NCI-H128 (cell line): ENCODE measurements around the gene CXADR.

Experiments used
- DNase-seq: peaks from one replicate; lab custom pipeline; 2025; ENCODE audit not compliant: unreplicated experiment; lab: John Stamatoyannopoulos, UW

The CXADR gene

DNA sequence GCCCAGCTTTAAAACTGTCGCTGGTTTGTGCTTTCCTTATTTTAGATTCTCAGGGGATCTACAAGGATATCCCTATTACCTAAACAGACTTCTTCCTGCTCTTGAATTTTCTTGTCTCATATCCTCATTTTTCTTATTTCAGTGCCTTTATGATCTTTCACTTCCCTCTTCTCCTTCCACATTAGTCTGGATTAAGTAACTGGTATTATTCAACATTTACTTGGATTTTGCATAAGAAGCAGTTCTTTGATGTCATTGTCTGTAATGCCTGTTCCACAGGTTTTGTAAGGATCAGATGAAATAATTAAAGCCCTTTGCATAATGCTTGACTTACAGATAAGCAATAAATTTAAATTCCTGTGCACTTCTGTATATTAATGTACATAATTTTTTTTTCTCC, 26.5 kb downstream of the CXADR start:
- no peak for DNase-seq

DNA sequence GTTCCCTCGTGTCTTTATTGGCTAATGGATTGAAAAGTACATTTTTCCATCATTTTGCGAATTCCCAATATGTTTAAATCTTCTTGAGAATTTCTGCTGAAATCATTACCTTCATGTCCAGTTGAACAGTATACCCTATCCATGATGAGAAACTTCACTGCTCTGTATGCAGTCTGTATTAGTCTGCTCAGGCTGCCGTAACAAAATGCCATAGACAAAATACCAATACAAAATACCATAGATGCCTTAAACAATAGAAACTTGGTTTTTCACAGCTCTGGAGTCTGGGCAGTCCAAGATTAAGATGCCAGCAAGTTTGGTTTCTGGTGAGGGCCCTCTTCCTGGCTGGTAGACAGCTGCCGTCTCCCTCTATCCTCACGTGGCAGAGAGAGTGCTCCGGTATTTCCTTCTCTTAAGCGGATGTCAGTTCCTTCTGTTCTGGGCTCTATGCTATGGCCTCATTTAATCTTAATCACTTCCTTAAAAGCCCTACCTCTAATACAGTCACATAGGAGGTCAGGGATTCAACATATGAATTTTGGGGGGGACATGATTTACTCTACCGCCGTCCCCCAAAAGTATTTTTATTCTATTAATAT, 27.0 kb downstream of the CXADR start:
- no peak for DNase-seq

DNA sequence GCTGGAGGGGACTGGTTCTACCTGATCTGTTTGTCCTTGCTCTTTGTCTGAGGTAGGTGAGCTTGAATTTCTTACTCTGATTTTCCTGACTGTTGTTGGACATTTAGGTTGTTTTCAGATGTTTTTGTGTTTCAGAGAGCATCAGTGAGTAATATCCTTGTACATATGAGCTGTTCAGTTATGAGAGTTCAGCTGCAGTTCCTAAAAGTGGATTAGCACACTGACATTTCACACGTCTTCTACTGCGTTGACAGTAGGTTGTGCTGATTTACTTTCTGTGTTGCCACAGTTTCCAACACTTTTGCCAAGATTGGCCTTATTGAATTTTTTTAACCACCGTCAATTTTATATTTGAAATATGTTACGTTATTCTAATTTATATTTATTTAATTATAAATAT, 27.7 kb downstream of the CXADR start:
- no peak for DNase-seq

DNA sequence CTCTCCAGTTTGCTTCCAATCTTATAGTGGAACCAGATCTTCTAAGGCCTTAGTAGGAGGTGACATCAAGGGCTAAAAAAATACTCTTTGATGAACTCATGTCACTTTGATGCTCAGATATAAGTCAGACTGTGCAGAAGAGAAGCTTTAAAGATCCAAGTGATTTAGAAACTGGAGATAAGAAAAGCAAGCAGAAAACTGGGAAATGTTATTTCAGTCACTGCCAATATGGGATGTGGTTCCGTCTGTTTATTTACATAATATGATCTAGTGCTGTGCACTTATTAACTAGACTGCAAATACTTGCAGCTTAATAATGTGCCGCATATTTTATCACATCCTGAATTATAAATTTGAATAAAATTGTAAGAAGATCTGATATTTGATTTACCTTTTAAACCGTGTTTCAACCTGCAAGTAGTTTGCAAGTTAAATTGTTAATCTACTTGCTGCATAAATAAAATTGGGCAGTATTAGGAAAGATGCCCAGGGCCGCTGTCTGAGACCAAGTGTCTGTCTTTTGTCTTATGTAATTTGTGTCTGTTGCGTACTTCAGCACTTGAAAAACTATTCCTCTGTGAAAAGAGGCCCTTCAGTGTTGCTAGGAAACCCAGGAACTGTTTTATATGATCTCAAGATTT, 29.6 kb downstream of the CXADR start:
- DNase-seq = peak; percentile 7

DNA sequence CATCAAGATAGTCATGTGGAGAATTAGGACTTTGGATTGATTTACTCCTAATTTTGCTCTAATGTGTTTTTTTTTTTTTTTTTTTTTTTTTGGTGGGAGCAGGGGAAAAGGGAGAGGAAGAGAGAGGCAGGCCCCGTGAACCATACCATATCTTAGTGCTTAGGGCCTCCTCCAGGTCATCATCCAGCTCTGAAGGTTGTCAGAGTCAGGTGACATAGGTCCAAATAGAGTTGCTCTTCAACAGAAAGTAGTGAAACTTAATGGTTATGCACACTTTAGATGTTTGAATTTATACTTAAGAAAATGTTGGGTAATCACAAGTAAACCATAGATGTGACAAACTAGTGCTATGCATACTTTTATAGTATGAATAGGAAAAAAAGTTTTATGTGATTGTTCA, 32.2 kb downstream of the CXADR start:
- no peak for DNase-seq

DNA sequence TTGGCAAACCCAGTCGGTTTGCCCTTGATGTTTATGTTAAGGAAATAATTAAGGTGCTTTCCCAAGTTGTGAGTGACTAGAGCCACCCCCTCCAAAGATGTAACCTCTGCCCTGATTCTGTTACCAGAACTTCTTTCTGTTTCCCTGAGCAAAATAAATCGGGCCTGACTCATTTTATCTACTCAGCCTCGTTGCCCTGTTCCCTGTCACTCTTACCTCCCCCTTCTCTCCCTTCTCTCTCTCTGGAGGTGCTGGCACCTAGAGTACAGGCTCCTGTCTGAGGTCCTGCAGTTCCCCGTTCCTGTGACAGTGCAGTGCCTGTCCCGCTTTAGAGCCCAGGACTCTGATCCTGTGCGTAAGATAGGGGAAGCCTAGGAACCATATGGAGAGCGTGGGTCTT, 35.4 kb downstream of the CXADR start:
- DNase-seq = no peak

DNA sequence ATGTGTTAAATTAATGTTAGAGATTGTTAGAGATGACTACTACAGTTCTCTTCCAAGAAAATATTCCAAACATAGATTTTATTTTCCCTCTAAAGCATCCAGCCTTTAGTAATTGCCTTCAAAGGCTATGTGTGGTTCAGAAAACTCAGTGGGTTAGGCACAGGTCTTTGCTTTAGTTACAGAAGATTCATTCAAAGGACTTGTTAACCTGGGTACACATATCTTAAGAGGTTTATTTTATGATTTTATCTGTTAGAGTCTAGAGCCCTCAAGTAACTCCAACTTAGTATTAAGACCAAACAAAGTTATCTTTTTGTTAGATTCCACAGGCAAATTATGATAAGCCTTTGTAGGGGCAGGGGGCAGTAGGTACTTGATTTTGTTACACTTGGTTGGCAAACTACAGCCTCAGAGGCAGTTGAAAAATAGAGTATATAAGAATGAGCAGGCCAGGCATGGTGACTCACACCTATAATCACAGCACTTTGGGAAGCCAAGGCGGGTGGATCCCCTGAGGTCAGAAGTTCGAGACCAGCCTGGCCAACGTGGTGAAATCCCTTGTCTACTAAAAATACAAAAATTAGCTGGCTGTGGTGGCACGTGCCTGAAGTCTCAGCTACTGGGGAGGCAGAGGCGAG, 37.9 kb downstream of the CXADR start:
- DNase-seq = no peak

DNA sequence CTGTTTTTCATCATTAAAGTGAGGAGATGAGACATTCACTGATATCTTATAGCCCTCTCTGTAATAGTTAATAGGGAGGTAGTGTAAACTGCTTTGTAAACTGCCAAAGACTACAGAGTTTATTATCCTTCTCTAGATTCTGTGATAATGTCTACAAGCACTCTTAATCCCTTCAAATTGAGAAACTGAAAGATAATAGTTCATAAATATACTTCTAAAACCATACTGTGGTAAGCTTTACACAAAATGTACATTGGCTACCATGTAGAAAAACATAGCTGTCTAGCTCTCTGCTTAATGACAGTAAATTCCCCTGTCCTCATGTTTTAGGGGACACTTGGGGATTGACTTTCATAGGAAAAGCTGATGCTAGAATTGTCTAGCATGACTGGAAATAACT, 39.6 kb downstream of the CXADR start:
- no peak for DNase-seq

DNA sequence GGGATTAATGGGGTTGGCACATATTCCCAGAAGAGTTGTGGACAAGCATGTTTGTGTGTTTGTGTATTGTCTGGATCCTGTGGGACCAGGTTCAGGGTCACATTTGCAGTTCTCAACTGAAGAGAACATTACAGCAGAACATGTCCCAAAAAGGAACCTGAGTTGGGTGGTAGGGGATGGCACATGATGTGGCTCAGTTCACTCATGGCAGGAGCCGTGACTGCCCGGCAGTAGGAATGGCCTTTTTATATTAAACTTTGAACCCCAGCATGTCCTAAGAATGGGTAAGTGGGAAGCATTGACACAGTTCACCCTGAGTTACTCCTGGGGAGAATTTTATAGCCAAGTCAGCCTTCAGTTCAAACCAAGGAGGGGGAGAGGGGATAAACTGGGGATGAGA, 41.3 kb downstream of the CXADR start:
- DNase-seq = no peak

DNA sequence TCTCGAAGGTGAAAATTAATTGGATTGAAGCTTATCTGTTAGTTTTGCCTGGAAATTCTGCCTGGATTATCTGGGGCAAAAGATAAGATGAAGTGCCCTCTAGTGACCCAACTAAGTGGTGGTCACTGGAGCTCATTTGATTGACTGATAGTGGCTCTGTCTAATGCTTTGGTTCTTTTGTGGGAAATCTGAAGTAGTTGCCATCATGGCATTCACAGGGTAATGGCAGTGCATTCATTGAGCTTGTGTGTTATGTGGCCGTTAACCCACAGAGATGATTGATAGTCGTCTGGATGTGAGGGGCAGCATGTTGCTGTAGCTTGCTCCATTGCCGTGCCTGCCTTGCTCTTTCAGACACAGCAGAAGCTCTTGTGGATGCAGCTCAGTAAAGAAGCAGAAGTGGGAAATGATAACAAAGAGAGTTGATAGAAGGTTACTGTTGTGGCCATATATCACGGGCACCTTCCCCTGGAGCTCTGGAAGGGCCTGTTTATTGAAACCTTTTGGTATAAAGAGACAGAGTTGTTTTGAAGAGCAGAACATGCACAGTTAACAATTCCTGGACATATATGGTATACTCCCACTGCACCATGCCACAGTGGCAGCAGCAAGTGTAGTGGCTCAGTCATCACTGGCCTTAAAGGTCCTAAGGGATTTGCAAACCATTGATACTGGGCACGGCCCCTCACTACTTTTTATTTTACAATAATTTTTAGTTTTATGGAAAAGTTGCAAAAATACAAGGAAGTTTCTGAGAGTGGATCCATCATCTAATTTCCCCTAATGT, 42.0 kb downstream of the CXADR start:
- DNase-seq = no peak

DNA sequence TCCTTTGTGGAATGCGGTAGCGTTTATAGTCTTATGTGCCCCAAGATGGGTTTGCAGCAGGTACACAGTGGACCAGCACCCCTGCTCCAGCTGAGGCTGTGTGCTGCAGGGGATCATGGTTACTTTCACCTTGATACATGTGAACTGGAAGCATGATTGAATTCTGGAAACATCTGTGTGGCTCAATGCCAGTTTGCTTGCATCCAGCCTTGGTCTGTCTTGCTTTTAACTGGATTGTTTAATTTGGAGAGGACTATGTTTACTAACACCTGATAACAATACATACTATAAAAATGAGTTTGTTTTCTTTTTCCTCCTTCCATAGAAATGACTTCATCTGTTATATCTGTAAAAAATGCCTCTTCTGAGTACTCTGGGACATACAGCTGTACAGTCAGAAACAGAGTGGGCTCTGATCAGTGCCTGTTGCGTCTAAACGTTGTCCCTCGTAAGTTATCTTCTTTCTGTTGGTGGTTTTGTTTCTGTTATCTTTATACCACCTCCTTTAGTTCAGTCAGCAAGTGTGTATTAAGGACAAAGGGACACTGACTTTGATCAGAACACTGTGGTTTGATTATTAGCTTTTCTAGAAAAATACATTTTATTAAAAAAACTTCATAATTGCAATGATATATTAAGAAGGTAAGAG, 47.7 kb downstream of the CXADR start:
- DNase-seq = no peak

DNA sequence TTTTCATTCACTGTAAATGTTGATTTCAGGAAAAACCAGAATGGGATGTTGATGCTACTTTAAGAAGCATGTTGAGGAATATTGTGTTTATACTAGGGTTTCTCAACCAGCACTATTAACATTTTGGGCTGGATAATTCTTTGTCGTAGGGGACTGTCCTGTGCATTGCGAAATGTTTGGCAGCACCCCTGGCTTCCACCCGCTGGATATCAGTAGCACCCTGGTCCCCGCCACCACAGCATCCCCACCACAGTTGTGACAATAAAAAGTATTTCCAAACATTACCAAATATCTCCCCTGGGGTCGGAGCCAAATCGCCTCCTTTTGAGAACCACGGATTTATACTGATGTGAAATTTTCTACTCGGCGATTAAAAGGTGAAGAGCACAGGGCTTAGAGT, 57.9 kb downstream of the CXADR start:
- no peak for DNase-seq

DNA sequence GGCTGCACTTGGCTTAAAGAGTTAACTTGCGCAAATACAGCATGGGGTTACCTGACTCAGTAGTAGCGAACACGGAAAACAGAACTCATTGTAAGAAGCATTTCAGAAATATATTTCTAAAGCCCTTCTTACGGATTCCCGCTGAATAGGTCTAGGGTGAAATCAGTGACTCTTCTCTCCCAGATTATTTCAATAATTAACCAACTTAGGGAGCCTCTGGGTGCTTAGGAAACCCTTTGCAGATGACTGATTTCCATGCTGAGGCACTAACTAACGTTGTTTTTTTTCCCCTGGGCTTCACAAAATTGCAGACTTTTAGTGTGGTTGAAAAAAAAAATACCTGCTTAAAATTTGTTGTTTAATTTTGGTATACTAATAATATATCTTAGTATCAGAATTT, 59.6 kb downstream of the CXADR start:
- DNase-seq = no peak

DNA sequence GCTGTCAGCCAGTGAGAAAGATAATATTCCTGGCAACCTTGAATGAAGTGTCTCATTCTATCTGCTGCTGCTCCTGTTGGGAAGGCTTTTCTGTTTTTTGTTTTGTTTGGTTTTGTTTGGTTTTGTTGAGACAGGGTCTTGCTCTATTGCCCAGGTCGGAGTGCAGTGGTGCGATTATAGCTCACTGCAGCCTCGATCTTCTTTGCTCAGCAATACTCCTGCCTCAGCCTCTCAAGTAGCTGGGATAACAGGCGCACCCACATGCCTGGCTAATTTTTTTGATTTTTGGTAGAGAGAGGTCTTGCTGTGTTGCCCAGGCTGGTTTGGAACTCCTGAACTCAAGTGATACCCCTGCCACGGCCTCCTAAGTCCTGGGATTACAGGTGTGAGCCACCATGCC, 62.2 kb downstream of the CXADR start:
- DNase-seq = no peak

DNA sequence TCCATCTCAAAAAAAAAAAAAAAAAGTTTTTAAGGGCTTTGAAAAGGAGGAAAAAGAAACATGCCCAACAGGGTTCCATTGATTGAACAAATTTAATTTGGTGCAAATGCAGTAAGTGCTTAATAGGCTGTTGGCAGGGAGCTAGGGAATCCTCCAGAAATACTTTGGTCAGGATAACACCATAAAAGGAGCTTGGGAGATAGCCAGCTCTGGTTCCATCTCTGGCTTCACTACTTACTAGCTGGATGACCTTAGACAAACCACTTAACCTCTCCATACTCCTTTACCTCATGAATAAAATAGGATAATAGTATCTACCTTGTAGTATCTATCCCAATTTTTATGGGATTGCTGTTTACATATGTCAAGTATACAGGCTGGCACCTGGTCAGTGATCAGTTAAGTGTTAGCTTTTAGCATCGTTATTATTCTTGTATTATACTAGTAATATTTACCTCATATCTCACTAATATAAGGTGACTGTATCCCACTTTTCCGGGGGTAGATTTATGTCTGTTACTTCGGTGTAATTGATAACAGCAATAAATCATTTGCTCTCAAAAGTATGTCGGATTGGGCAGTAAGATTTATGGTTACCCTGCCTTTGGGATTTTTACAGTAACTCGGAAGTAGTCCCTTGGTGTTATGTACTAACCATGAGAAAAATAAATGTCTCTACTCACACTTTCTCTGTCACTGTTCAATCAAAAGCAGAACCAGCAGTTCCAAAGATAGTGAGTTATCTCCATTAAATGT, 63.4 kb downstream of the CXADR start:
- no peak for DNase-seq

DNA sequence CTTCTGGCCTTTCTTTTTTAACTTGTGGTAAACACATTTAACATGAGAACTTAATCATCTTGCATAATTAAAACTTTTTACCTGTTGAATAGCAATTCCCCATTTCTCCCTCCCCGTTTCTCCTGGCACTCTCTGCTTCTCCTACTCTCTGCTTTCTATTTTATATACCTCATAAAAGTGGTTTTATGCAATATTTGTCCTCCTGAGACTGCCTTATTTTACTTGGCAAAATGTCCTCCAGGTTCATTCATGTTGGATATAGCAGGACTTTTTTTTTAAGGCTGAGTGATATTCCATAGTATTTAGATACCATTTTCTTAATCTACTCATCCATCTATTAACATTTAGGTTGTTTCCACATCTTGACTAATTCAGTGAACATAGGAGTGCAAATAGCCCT, 64.9 kb downstream of the CXADR start:
- no peak for DNase-seq

DNA sequence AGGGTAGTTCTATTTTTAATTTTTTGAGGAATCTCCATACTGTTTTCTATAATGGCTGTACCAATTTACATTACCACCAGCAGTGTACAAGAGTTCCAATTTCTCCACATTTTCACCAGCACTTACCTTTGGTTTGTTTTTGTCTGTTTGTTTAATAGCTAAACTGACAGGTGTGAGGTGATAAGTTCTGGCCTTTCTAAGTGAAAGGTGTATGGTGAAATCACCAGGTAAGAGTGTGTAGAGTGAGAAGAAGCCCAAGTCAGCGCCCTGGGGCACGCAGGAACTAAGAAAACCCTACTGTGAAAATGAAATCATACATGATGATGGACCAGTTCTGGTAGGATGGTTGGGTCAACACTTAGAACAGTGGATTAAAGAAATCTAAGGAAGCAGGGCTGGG, 65.3 kb downstream of the CXADR start:
- no peak for DNase-seq

DNA sequence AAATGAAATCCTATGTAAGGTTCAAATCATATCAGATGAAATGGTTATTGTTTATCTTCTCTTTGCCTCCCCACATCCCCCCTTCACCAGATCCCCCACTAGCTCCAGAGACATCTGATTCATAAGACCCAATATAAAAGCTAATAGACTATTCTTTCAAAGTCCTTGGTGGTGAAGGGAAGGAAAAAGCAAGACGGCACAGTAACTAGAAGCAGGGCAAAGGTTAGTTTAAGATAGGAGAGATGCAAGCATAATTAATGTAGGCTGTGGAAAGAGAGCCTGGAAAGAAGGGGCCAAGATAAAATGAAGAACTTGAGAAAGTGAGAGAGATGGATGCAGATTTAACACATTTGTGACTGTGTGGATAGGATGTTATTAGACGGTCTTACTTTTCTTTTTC, 66.0 kb downstream of the CXADR start:
- DNase-seq = no peak

DNA sequence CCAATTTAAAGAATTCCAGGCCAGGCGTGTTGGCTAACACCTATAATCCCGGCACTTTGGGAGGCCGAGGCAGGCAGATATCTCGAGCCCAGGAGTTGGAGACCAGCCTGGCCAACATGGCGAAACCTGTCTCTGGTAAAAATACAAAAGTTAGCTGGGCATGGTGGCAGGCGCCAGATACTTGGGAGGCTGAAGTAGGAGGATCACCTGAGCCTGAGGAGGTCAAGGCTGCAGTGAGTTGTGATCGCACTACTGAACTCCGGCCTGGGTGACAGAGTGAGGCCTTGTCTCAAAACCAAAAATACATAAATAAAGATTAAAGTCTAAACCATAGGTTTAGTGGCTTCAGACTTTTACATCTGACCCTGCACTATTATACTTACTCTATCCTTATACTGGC, 67.5 kb downstream of the CXADR start:
- no peak for DNase-seq

DNA sequence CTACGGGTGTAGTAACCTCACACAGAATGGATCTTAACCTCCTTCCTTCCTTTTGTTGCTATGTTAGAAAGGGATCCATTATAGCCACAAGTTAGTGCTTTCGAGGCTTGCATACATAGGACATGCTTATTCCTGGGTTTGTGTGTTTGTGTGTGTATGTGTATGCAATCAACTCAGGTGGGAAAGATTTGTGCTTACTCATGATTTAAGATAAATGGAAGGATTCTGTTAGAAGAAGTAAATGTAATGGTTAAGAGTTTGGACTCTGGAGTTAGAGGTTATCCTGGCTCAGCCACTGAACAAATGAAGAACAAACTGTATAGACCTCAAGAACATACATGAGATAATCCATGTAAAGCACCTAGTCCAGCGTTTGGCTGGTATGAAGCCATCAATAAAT, 71.1 kb downstream of the CXADR start:
- no peak for DNase-seq
